ENCODE data around the gene RNASEH2A. TPM values are rescaled to one million over a fixed set of nuclear protein-coding genes. Genes with fewer than 3 reads are reported as not detected.

Gene RNASEH2A
- total and polyA plus RNA-seq, 2 of the 13 experiments (the other 11 are each of a cell fraction or from before 2014, with no cell fraction given), result 25.1 to 35.8 TPM

GRCh38 chr19:12847159-12848139 lies 41.1 kb downstream of the RNASEH2A start (continued):
- TF ChIP-seq PRDM10 (CRISPR knock-in tag; IDR thresholded peaks at IDR 0.05; ENCODE audit: low read depth), result no peak
- TF ChIP-seq ZFP41 (CRISPR knock-in tag; IDR thresholded peaks at IDR 0.05; ENCODE audit: borderline replicate concordance), result no peak
- TF ChIP-seq MIER2 (CRISPR knock-in tag; IDR thresholded peaks at IDR 0.05), result no peak
- TF ChIP-seq BRF2 (CRISPR knock-in tag; IDR thresholded peaks at IDR 0.05), result no peak
- TF ChIP-seq BATF2 (CRISPR knock-in tag; IDR thresholded peaks at IDR 0.05), result no peak
- no peak for TF ChIP-seq ZNF224 (CRISPR knock-in tag; IDR thresholded peaks at IDR 0.05)
- no peak for TF ChIP-seq ZNF780A (CRISPR knock-in tag; IDR thresholded peaks at IDR 0.05)
- no peak for TF ChIP-seq ZFP36L2 (CRISPR knock-in tag; IDR thresholded peaks at IDR 0.05)
- TF ChIP-seq RBM39 (IDR thresholded peaks at IDR 0.05; ENCODE audit: low read depth, low read length, poor library complexity, severe bottlenecking), result no peak
- 0 out of 2 replicates have a peak, but pooled peaks have one; percentile 36 for TF ChIP-seq JUN (CRISPR knock-in tag; IDR thresholded peaks at IDR 0.05)
- no peak for TF ChIP-seq ZNF17 (CRISPR knock-in tag; IDR thresholded peaks at IDR 0.05)
- no peak for TF ChIP-seq REL (CRISPR knock-in tag; conservative IDR thresholded peaks at IDR 0.05)
- no peak for TF ChIP-seq ZNF713 (CRISPR knock-in tag; IDR thresholded peaks at IDR 0.05)
- TF ChIP-seq ZNF460 (CRISPR knock-in tag; IDR thresholded peaks at IDR 0.05; ENCODE audit: borderline replicate concordance), result no peak
- no peak for TF ChIP-seq ZNF883 (CRISPR knock-in tag; IDR thresholded peaks at IDR 0.05; ENCODE audit: not compliant biosample characterization)
- TF ChIP-seq SKI (IDR thresholded peaks at IDR 0.05; ENCODE audit: partially characterized antibody), result no peak
- no peak for TF ChIP-seq ZNF124 (CRISPR knock-in tag; IDR thresholded peaks at IDR 0.05)
